Natural killer cell (primary cell): ENCODE data around the gene NFATC3. TPM values are rescaled to one million over a fixed set of nuclear protein-coding genes. Genes with fewer than 3 reads are reported as not detected.

Experiments
- ATAC-seq, 3 donors: fragments of 150-1000 bp in 2 of 3; fragments of 200-7000 bp in 1 of 3; cut with Tn5 transposase; 1 replicate in 1 of 3; 2 replicates in 2 of 3; pipeline ENCODE4 v1.10.0; 2021; ENCODE audit warnings: mild to moderate bottlenecking in 2 of 3, moderate library complexity in 2 of 3
- DNase-seq, 2 donors: peaks; one replicate each; pipeline versions ENCODE4 v3.0.0 to v3.0.0-alpha.2; 2013 to 2021; ENCODE audit warnings: mixed read lengths in 1 of 2
- H3K27ac ChIP-seq: one replicate; pipeline ENCODE4 v1.5.1; 2013; ENCODE audit warnings: mild to moderate bottlenecking, low read length
- H3K27me3 ChIP-seq: one replicate; pipeline ENCODE4 v1.6.1; 2013; ENCODE audit warnings: low read length; ENCODE audit not compliant: control insufficient read depth, insufficient read depth
- H3K36me3 ChIP-seq: one replicate; pipeline ENCODE4 v1.6.1; 2013; ENCODE audit warnings: low read length; ENCODE audit not compliant: control insufficient read depth, insufficient read depth
- H3K4me1 ChIP-seq: one replicate; pipeline ENCODE4 v1.6.1; 2013; ENCODE audit warnings: low read length; ENCODE audit not compliant: control insufficient read depth, insufficient read depth
- H3K4me3 ChIP-seq: one replicate; pipeline ENCODE4 v1.5.1; 2013; ENCODE audit warnings: low read length
- H3K9me3 ChIP-seq: one replicate; pipeline ENCODE4 v1.6.1; 2013; ENCODE audit warnings: low read length; ENCODE audit not compliant: control insufficient read depth, insufficient read depth
- H3K27ac Mint-ChIP-seq, 2 donors: one replicate each; pipeline ENCODE4 v1.8.0; 2022; ENCODE audit warnings: mild to moderate bottlenecking in 2 of 2, mixed read lengths in 2 of 2, moderate library complexity in 1 of 2
- H3K27me3 Mint-ChIP-seq, 2 donors: one replicate each; pipeline ENCODE4 v1.8.0; 2022; ENCODE audit warnings: low read depth in 2 of 2, mixed read lengths in 2 of 2
- H3K36me3 Mint-ChIP-seq: one replicate; pipeline ENCODE4 v1.8.0; 2022; ENCODE audit warnings: mixed read lengths
- H3K4me1 Mint-ChIP-seq, 2 donors: one replicate each; pipeline ENCODE4 v1.8.0; 2022; ENCODE audit warnings: mixed read lengths in 2 of 2
- H3K4me3 Mint-ChIP-seq: one replicate; pipeline ENCODE4 v1.8.0; 2022; ENCODE audit warnings: mild to moderate bottlenecking, moderate library complexity, mixed read lengths
- H3K9me3 Mint-ChIP-seq, 2 donors: one replicate each; pipeline ENCODE4 v1.8.0; 2022; ENCODE audit warnings: mixed read lengths in 2 of 2
- CTCF ChIP-seq: fragments of 200-600 bp; IDR thresholded peaks from one replicate; pipeline ENCODE4 v1.8.0; 2022; ENCODE audit warnings: antibody characterized with exemption
- WGBS: methylation state at CpG from one replicate; pipeline ENCODE4 v1.1.7; 2013; ENCODE audit warnings: missing lambda C conversion rate; ENCODE audit not compliant: insufficient coverage; 5-methylcytosine and 5-hydroxymethylcytosine counted together
- intact Hi-C: fragments of 100-400 bp; cut with micrococcal nuclease; formaldehyde crosslinking; loops from one replicate; pipeline ENCODE4 v1.14.2; 2022
- total RNA-seq, 4 donors: library from RNA; stranded (reverse); fragments of 120-200 nt in 1 of 4; gene quantifications; one replicate each; pipeline versions ENCODE4 v1.2.3 to v1.2.4, GENCODE V29; 2013 to 2022

Gene NFATC3
- total RNA-seq, 3 donors from 2014 or later (not counting 1 experiment from before 2014, with no cell fraction given) = 241 to 282 (median 263) TPM

- Mint-ChIP-seq H3K27ac (peak overlapping the region; percentile 55 to 74), H3K9me3 (no peaks in the 10 kb centered on the region), H3K27me3 (no peaks in the 10 kb centered on the region), H3K4me1 (peaks cover 70 to 71% of the 10 kb centered on the region in 2 donors), H3K36me3 (no peaks in the 10 kb centered on the region), H3K4me3 (no peak overlapping the region)
- WGBS = no CpG with 5 or more reads among the region's 1 CpG
- peaks cover 32% of the 10 kb centered on the region for H3K36me3 ChIP-seq
- no peak for DNase-seq
- ATAC-seq = no peak
- no peak overlapping the region for H3K27ac ChIP-seq
- intact Hi-C loops = no loop called here
- peaks cover 12% of the 10 kb centered on the region for H3K4me1 ChIP-seq
- no peak for TF ChIP-seq CTCF
- H3K27me3 ChIP-seq = no peaks in the 10 kb centered on the region
- no peaks in the 10 kb centered on the region for H3K9me3 ChIP-seq
- no peak overlapping the region for H3K4me3 ChIP-seq
These were observed 49.5 kb downstream of the NFATC3 start for GRCh38 chr16:68134644-68135043.

- peak overlapping the region; percentile 62 to 73 for H3K27ac Mint-ChIP-seq
- 93% methylated on average over 2 of the region's 3 CpGs for WGBS
- H3K27ac ChIP-seq = no peak overlapping the region
- TF ChIP-seq CTCF = no peak
- no peaks in the 10 kb centered on the region for H3K9me3 ChIP-seq
- intact Hi-C loops = no loop called here
- peaks cover 35% of the 10 kb centered on the region for H3K36me3 ChIP-seq
- H3K4me3 ChIP-seq = no peak overlapping the region
- no peak for ATAC-seq
- no peaks in the 10 kb centered on the region for H3K27me3 ChIP-seq
- H3K27me3 Mint-ChIP-seq = no peaks in the 10 kb centered on the region
- H3K36me3 Mint-ChIP-seq = no peaks in the 10 kb centered on the region
- H3K4me1 ChIP-seq = peaks cover 8% of the 10 kb centered on the region
- DNase-seq = no peak
- peaks cover 61 to 68% of the 10 kb centered on the region in 2 donors for H3K4me1 Mint-ChIP-seq
- no peak overlapping the region for H3K4me3 Mint-ChIP-seq
- H3K9me3 Mint-ChIP-seq = no peaks in the 10 kb centered on the region
These were observed 51.3 kb downstream of the NFATC3 start for GRCh38 chr16:68136515-68136914.

GRCh38 chr16:68144008-68144407, 58.8 kb downstream of the NFATC3 start:
- DNase-seq = no peak
- no peak for ATAC-seq
- Histone ChIP-seq H3K4me1 (peaks cover 8% of the 10 kb centered on the region), H3K36me3 (peaks cover 23% of the 10 kb centered on the region), H3K27me3 (no peaks in the 10 kb centered on the region), H3K9me3 (no peaks in the 10 kb centered on the region), H3K27ac (no peak overlapping the region), H3K4me3 (no peak overlapping the region)
- peak overlapping the region; percentile 56 to 76 for H3K27ac Mint-ChIP-seq
- H3K27me3 Mint-ChIP-seq = no peaks in the 10 kb centered on the region
- H3K36me3 Mint-ChIP-seq = peaks cover 6% of the 10 kb centered on the region
- peaks cover 61 to 62% of the 10 kb centered on the region in 2 donors for H3K4me1 Mint-ChIP-seq
- intact Hi-C loops = loop anchor here (10.0 kb wide), 1 partner anchor 49 kb away; no protein-coding TSS in a partner anchor
- TF ChIP-seq CTCF = no peak
- no CpG with 5 or more reads among the region's 1 CpG for WGBS
- H3K9me3 Mint-ChIP-seq = no peaks in the 10 kb centered on the region
- no peak overlapping the region for H3K4me3 Mint-ChIP-seq

GRCh38 chr16:68146585-68146984, 61.4 kb downstream of the NFATC3 start:
- peaks cover 6% of the 10 kb centered on the region for H3K36me3 Mint-ChIP-seq
- peaks cover 15% of the 10 kb centered on the region for H3K36me3 ChIP-seq
- H3K4me3 Mint-ChIP-seq = no peak overlapping the region
- 60% methylated on average over 1 of the region's 2 CpGs for WGBS
- no peaks in the 10 kb centered on the region for H3K27me3 ChIP-seq
- peaks cover 8% of the 10 kb centered on the region for H3K4me1 ChIP-seq
- H3K27ac ChIP-seq = no peak overlapping the region
- peak; percentile 62 to 69 (median 67) for ATAC-seq
- no peak for TF ChIP-seq CTCF
- no peaks in the 10 kb centered on the region for H3K27me3 Mint-ChIP-seq
- H3K4me3 ChIP-seq = no peak overlapping the region
- H3K9me3 Mint-ChIP-seq = no peaks in the 10 kb centered on the region
- H3K9me3 ChIP-seq = no peaks in the 10 kb centered on the region
- intact Hi-C loops = loop anchor here (10.0 kb wide), 1 partner anchor 52 kb away; no protein-coding TSS in a partner anchor
- peaks cover 53 to 68% of the 10 kb centered on the region in 2 donors for H3K4me1 Mint-ChIP-seq
- no peak for DNase-seq
- H3K27ac Mint-ChIP-seq = peak overlapping the region; percentile 76 to 86
